ENCODE data around the gene CSNK1E.

The CSNK1E gene

DNA sequence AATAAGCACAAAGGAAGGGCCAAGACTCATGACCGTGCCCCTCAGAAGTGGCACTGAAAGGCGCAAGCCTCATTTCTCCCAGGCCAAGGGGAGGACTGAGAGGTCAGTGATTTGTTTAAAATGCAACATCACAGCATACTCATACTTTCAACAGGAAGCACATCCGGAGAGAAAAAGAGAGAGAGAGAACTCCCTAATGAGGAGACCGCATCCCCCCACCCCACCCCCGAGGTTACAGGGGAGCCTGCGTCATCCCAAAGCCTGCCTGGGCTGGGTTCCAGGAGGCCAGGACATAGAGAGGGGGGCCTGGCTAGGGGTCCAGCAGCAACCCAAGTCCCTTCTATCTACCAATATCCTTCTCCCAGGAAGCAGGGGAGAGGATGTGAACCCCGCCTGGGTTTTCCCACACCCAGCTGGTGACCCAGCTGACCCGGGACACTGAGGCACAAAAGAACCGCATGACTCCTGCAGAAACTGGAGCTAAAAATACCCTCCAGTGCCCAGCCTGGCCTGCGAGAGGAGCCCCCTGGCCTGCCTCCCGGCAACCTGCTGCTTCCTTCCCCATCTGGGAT, 3.8 kb downstream of the CSNK1E start:
- Histone ChIP-seq H3K27me3 (ENCODE audit: control insufficient read depth, insufficient read depth, low read length) (no peaks in the 10 kb centered on the region), H3K4me3 (ENCODE audit: low read depth, low read length) (peak overlapping the region; percentile 92; the same call in 1 of the 2 replicates), H3K27ac (ENCODE audit: low read depth, low read length) (no peak overlapping the region), H3K36me3 (ENCODE audit: control insufficient read depth, insufficient read depth, low read length) (peaks cover 57% of the 10 kb centered on the region), H3K9me3 (ENCODE audit: control insufficient read depth, insufficient read depth, low read length) (no peaks in the 10 kb centered on the region), H3K9ac (ENCODE audit: low read depth, low read length) (no peak overlapping the region), H3K4me1 (ENCODE audit: control insufficient read depth, insufficient read depth, low read length) (peaks cover 42% of the 10 kb centered on the region)

DNA sequence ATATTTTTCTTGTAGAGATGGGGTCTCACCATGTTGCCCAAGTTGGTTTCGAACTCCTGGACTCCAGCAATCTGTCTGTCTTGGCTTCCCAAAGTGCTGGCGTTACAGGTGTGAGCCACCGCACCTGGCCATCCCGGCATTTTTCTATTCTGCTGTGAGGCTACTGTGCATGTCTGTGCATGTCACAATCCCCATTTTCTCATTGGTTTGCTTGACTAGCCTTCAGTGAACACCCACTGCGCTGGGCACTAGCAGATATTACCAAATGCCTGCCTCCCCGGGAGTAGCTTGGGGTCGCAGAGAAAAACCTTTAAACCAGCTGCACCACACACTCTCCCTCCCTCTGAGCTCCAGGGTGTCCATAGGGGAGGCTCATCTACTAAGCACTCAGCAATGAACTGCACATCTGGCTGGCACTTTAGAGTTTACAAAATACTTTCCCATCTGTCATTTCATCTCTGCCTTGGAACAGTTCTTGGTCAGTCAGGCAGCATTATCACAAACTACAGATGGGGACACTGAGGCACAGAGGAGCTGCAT, 4.9 kb downstream of the CSNK1E start:
- Histone ChIP-seq H3K4me3 (ENCODE audit: low read depth, low read length) (no peak overlapping the region), H3K9ac (ENCODE audit: low read depth, low read length) (no peak overlapping the region), H3K9me3 (ENCODE audit: control insufficient read depth, insufficient read depth, low read length) (no peaks in the 10 kb centered on the region), H3K36me3 (ENCODE audit: control insufficient read depth, insufficient read depth, low read length) (peaks cover 68% of the 10 kb centered on the region), H3K27ac (ENCODE audit: low read depth, low read length) (no peak overlapping the region), H3K27me3 (ENCODE audit: control insufficient read depth, insufficient read depth, low read length) (no peaks in the 10 kb centered on the region), H3K4me1 (ENCODE audit: control insufficient read depth, insufficient read depth, low read length) (peaks cover 31% of the 10 kb centered on the region)

DNA sequence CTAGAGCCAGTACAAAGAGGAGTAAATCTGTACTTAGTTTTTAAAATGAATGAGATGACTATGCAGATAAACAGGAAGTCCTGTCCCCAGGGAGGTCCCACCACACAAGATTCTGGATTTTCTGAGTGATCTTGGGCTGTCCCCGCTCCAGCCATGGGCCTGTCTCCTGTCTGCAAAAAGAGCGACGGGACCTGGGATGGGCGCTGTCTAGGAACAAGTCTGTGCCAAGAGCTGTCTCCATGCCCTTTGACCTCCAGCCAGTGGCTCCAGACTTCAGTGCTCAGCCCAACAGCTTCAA, 6.0 kb downstream of the CSNK1E start:
- H3K27me3 ChIP-seq (ENCODE audit: control insufficient read depth, insufficient read depth, low read length) = no peaks in the 10 kb centered on the region
- no peak overlapping the region for H3K9ac ChIP-seq (ENCODE audit: low read depth, low read length)
- H3K9me3 ChIP-seq (ENCODE audit: control insufficient read depth, insufficient read depth, low read length) = no peaks in the 10 kb centered on the region
- H3K4me3 ChIP-seq (ENCODE audit: low read depth, low read length) = no peak overlapping the region
- peaks cover 70% of the 10 kb centered on the region for H3K36me3 ChIP-seq (ENCODE audit: control insufficient read depth, insufficient read depth, low read length)
- no peak overlapping the region for H3K27ac ChIP-seq (ENCODE audit: low read depth, low read length)
- H3K4me1 ChIP-seq (ENCODE audit: control insufficient read depth, insufficient read depth, low read length) = peaks cover 35% of the 10 kb centered on the region

DNA sequence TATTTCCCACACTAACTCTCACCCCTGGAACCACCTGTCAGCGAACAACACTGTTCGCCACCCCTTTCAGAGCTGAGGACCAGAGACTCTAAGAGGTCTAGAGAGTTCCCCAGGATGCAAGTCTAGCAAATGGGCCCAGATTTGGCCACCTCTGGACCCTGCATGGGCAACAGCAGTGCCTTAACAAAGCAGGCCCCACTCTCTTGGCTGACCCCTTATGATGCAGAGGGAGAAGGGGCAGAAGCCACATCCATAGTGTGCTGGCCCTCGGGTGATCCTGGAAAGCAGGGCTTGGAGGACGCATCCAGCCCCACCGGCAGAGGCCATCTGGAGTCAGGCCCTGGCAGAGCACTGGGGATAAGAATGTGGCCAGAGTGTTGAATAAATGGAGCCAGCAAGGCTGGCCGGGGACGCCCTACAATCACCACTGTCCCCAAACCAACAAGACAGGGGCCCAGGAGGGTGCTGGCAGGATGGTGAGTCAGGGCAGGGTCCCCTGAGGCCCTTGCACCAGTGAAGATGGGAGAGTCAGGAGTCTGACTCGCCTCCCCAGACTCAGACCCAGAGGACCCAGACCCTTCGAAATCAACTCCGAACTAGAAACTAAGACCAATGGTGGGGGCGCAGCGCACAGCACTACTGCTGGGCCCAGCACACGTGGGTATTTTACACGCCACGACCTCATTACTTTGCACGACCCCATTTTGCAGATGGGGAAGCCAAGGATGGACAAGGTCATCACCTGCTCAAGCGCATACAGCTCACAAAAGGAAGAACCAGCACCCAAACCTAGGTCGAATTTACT, 6.5 kb downstream of the CSNK1E start:
- Histone ChIP-seq H3K27me3 (ENCODE audit: control insufficient read depth, insufficient read depth, low read length) (no peaks in the 10 kb centered on the region), H3K27ac (ENCODE audit: low read depth, low read length) (peak overlapping the region; percentile 15), H3K9ac (ENCODE audit: low read depth, low read length) (no peak overlapping the region), H3K4me1 (ENCODE audit: control insufficient read depth, insufficient read depth, low read length) (peaks cover 39% of the 10 kb centered on the region), H3K9me3 (ENCODE audit: control insufficient read depth, insufficient read depth, low read length) (no peaks in the 10 kb centered on the region), H3K36me3 (ENCODE audit: control insufficient read depth, insufficient read depth, low read length) (peaks cover 73% of the 10 kb centered on the region), H3K4me3 (ENCODE audit: low read depth, low read length) (no peak overlapping the region)

DNA sequence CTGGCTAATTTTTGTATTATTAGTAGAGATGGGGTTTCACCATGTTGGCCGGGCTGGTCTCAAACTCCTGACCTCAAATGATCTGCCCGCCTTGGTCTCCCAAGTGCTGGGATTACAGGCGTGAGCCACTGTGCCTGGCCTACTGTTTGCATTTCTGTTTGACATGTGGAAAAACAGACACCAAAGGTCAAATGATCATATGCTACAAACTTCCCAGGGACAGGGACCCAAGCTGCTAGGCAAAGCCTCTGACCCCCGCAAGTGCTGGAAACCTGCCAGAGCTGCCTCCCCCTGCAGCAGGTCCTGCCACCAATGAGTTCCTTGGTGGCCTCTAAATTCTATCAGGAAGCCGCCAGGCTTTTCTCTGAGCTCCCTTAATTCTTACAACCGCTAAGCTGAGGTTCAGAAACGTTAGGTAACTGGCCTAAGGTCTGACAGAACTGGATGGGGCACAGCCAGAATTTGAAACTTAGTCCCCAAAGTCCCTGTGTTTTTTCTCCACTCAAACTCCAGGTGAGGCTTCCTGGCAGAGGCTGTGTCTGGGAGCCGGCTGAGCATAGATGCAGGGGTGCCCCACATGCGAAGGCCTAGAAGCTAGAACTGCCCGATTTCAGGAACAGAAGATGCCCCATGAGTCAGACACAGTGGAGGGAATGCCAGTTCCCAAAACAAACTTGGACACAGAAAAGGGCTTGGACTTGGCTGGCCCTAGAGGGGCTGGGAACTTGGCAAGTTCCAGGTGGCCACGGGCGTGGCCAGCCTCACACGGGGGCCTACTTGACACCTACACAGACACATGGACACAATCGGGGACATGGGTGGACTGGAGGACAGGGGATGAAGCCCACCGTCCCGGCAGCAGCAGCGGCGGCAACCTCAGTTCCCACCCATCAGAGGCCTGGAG, 7.4 kb downstream of the CSNK1E start:
- no peak overlapping the region for H3K27ac ChIP-seq (ENCODE audit: low read depth, low read length)
- peaks cover 35% of the 10 kb centered on the region for H3K4me1 ChIP-seq (ENCODE audit: control insufficient read depth, insufficient read depth, low read length)
- H3K9ac ChIP-seq (ENCODE audit: low read depth, low read length) = no peak overlapping the region
- no peak overlapping the region for H3K4me3 ChIP-seq (ENCODE audit: low read depth, low read length)
- H3K27me3 ChIP-seq (ENCODE audit: control insufficient read depth, insufficient read depth, low read length) = no peaks in the 10 kb centered on the region
- H3K36me3 ChIP-seq (ENCODE audit: control insufficient read depth, insufficient read depth, low read length) = peaks cover 80% of the 10 kb centered on the region
- no peaks in the 10 kb centered on the region for H3K9me3 ChIP-seq (ENCODE audit: control insufficient read depth, insufficient read depth, low read length)

DNA sequence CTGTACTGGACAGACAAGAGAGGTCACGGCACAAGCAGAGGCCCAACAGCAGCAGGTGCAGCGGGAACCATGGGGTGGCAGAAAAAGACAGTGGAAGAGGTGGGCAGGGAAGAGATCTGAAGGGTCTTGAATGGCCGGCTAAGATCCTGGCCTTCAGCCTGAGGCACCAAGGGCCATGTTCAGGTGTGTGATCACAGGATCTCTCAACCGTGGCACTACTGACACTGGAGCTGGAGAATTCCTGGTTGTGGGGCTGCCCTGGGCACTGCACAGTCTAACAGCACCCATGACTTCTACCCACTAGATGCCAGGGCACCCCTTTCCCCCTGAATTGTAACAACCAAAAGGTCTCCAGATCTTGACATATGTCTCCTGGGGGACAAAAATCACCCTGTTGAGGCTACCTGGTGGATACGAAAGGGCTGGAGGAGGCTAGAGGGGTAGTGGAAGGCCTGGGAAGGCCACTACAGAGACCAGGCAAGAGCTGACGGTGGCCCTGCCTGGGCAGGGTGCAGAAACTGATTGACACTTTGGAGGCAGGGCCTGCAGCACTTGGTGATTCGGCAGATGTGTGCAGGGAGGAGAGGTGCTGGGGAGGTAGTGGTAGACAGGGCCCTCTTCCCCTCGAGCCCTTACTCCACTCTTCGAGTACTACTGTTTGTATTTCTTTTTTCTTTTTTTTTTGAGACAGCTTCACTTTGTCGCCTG, 8.3 kb downstream of the CSNK1E start:
- H3K4me1 ChIP-seq (ENCODE audit: control insufficient read depth, insufficient read depth, low read length) = peaks cover 26% of the 10 kb centered on the region
- H3K27ac ChIP-seq (ENCODE audit: low read depth, low read length) = no peak overlapping the region
- no peaks in the 10 kb centered on the region for H3K27me3 ChIP-seq (ENCODE audit: control insufficient read depth, insufficient read depth, low read length)
- H3K9ac ChIP-seq (ENCODE audit: low read depth, low read length) = no peak overlapping the region
- no peak overlapping the region for H3K4me3 ChIP-seq (ENCODE audit: low read depth, low read length)
- H3K36me3 ChIP-seq (ENCODE audit: control insufficient read depth, insufficient read depth, low read length) = peaks cover 85% of the 10 kb centered on the region
- H3K9me3 ChIP-seq (ENCODE audit: control insufficient read depth, insufficient read depth, low read length) = no peaks in the 10 kb centered on the region

DNA sequence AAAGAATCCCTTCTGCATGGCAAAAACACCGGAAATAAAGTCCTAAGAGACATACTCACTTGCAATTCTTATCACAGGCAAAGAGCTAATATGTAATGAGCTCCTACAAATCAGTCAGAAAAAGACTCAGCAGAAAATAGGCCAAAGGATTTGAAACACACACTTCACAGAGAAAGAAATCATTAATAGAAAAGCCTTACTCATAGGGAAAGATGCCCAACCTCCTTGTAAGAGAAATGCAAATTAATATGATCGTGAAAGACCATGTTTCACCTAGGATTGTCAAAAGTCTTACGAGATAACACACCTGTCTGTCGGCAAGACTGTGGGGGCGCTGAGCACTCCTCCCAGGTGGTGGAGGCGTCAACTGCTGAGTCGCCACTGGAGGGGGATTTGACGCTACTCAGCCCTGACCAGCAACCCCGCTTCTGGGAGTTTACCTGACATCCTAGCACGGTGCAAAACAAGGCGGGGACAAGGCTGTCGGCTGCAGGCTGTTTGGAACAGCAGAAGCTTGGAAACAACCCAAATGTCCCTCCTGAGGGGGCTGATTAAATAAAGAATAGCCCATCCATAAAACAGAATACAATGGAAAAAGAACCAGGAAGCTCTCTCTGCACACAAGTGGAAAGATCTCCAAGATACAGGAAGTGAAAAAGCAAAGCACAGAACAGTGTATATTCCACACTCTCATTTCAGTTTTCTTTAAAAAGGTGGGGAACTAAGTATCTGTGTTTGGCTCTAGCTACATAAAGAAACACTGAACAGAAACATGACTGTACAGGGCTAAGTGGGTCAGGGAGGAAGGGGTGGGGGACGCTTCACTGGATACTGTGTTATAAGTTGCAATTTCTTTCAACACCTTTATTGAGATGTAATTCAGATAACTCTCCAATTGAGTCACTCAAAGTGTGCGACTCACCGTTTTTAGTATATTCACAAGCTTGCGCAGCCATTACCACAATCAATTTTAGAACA, 11.5 kb downstream of the CSNK1E start:
- no peak overlapping the region for H3K9ac ChIP-seq (ENCODE audit: low read depth, low read length)
- H3K9me3 ChIP-seq (ENCODE audit: control insufficient read depth, insufficient read depth, low read length) = no peaks in the 10 kb centered on the region
- peaks cover 84% of the 10 kb centered on the region for H3K36me3 ChIP-seq (ENCODE audit: control insufficient read depth, insufficient read depth, low read length)
- no peaks in the 10 kb centered on the region for H3K27me3 ChIP-seq (ENCODE audit: control insufficient read depth, insufficient read depth, low read length)
- peaks cover 21% of the 10 kb centered on the region for H3K4me1 ChIP-seq (ENCODE audit: control insufficient read depth, insufficient read depth, low read length)
- peak overlapping the region; percentile 12 for H3K27ac ChIP-seq (ENCODE audit: low read depth, low read length)
- H3K4me3 ChIP-seq (ENCODE audit: low read depth, low read length) = no peak overlapping the region

DNA sequence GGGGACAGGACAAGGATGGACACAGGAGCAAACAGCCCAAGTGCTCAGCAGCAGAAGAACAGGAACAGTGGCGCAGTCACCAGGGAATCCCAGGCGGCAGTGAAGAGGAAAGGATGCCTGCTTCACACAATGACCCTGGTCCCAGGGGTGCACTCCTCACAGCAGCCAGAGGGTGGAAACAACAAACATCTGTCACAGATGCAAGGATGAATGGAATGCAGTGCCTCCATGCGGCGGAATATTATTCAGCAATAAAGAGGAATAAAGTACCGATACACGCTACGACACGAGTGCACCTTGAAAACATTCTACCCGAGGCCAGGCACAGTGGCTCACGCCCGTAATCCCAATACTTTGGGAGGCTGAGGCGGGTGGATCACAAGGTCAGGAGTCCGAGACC, 12.7 kb downstream of the CSNK1E start:
- H3K27me3 ChIP-seq (ENCODE audit: control insufficient read depth, insufficient read depth, low read length) = no peaks in the 10 kb centered on the region
- H3K4me3 ChIP-seq (ENCODE audit: low read depth, low read length) = no peak overlapping the region
- no peaks in the 10 kb centered on the region for H3K9me3 ChIP-seq (ENCODE audit: control insufficient read depth, insufficient read depth, low read length)
- H3K4me1 ChIP-seq (ENCODE audit: control insufficient read depth, insufficient read depth, low read length) = peaks cover 21% of the 10 kb centered on the region
- H3K36me3 ChIP-seq (ENCODE audit: control insufficient read depth, insufficient read depth, low read length) = peaks cover 84% of the 10 kb centered on the region
- no peak overlapping the region for H3K9ac ChIP-seq (ENCODE audit: low read depth, low read length)
- no peak overlapping the region for H3K27ac ChIP-seq (ENCODE audit: low read depth, low read length)

DNA sequence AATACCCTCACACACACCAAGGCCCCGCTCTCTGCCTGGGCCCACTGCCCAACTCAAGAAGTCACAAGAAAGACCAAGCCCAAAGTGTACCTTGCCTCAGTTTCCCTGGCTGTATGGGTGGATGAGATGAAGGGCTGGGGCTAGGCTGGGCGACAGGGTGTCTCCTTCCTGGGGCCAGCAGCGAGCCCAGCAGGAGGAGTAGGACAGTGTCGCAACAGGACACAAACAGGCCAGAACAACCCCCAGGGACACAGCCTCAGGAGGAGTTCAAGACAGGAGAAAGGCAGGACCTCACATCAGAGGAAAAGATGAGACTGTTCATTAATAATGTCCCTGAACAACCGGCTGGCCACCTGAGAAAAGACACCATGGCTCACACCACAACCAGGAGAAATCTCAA, 13.3 kb downstream of the CSNK1E start:
- no peak overlapping the region for H3K27ac ChIP-seq (ENCODE audit: low read depth, low read length)
- H3K9me3 ChIP-seq (ENCODE audit: control insufficient read depth, insufficient read depth, low read length) = no peaks in the 10 kb centered on the region
- peaks cover 17% of the 10 kb centered on the region for H3K4me1 ChIP-seq (ENCODE audit: control insufficient read depth, insufficient read depth, low read length)
- peaks cover 85% of the 10 kb centered on the region for H3K36me3 ChIP-seq (ENCODE audit: control insufficient read depth, insufficient read depth, low read length)
- no peak overlapping the region for H3K4me3 ChIP-seq (ENCODE audit: low read depth, low read length)
- no peak overlapping the region for H3K9ac ChIP-seq (ENCODE audit: low read depth, low read length)
- H3K27me3 ChIP-seq (ENCODE audit: control insufficient read depth, insufficient read depth, low read length) = no peaks in the 10 kb centered on the region

DNA sequence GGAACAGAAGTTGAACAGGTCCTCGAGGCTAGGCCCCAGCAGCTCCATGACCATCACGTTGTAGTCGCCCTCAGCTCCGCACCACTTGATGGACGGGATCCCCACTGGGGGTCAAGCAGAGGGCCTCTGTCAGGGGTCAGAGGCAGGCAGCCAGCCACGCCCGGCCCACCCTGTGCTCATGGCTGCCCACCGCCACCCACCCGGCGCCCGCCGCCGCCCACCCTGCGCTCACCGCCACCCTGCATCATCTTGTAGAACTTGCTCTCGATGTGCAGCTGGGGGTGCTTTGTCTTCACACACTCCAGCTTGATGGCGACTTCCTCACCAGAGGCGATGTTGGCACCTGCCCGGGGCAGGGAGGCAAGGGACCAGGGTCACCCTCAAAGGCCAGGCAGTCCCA, 14.3 kb downstream of the CSNK1E start:
- H3K27ac ChIP-seq (ENCODE audit: low read depth, low read length) = no peak overlapping the region
- H3K27me3 ChIP-seq (ENCODE audit: control insufficient read depth, insufficient read depth, low read length) = no peaks in the 10 kb centered on the region
- peaks cover 13% of the 10 kb centered on the region for H3K4me1 ChIP-seq (ENCODE audit: control insufficient read depth, insufficient read depth, low read length)
- no peak overlapping the region for H3K4me3 ChIP-seq (ENCODE audit: low read depth, low read length)
- no peak overlapping the region for H3K9ac ChIP-seq (ENCODE audit: low read depth, low read length)
- no peaks in the 10 kb centered on the region for H3K9me3 ChIP-seq (ENCODE audit: control insufficient read depth, insufficient read depth, low read length)
- peaks cover 86% of the 10 kb centered on the region for H3K36me3 ChIP-seq (ENCODE audit: control insufficient read depth, insufficient read depth, low read length)

Data from HUES48 (cell line).